NCI-H2196 (cell line): Measurements from ENCODE around the gene FIBCD1.
"Not testable (repeated sequence)": the region's sequence is repeated elsewhere in the genome, so short reads cannot be mapped to it uniquely, and the experiment has no call there.

Experiments used
- DNase-seq: peaks from one replicate; lab custom pipeline; 2025; ENCODE audit not compliant: unreplicated experiment; lab: John Stamatoyannopoulos, UW

FIBCD1 gene

GRCh38 chr9:130973686-130974281, 34.7 kb upstream of the FIBCD1 start:
- no peak for DNase-seq

- no peak for DNase-seq
Measured at GRCh38 chr9:130972957-130973685, 34.1 kb upstream of the FIBCD1 start.

- no peak for DNase-seq
Measured at GRCh38 chr9:130972277-130972956, 33.4 kb upstream of the FIBCD1 start.

DNA sequence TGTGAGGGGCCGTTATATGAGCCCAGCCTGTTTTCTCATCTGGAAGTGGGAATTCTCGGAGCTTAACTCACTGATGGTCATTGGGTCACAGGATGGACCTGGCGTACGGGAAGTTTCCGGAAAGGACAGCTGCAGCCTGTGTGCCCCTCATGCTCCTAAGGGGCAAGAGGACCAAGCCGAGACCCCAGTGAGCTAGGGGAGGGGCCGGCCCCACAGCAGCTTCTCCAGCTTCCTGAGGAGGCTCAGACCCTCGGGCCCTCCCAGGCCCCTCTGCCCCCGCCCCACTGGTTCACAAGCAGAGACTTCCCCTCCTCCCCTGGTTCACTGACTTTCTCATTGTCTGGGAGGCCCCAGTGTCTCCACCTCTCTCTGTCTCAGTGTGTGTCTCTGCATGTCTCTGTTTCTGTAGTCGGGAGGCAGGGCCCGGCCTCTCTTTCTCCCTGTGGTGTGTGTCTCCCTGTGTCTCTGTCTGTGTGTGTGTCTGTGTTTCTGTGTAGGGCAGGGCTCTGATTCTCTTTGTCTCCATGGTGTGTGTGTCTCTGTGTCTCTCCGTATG, 32.3 kb upstream of the FIBCD1 start:
- no peak for DNase-seq

DNA sequence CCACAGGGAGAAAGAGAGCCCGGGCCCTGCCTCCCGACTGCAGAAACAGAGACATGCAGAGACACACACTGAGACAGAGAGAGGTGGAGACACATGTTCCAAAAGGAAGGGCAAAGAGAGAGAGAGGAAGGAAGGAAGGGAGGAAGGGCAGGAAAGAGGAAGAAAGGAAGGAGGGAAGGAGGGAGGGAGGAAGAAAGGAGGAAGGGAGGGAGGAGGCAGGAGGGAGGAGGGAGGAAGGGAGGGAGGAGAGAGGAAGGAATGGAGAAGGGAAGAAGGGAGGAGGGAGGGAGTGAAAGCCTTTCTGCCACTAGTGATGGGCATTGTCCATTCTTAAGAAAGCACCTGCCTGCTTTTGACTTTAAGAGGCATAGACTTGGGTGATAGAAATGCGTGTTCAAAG, 31.8 kb upstream of the FIBCD1 start:
- DNase-seq: no peak

- no peak for DNase-seq
Measured at GRCh38 chr9:130970052-130970451, 31.0 kb upstream of the FIBCD1 start.

DNA sequence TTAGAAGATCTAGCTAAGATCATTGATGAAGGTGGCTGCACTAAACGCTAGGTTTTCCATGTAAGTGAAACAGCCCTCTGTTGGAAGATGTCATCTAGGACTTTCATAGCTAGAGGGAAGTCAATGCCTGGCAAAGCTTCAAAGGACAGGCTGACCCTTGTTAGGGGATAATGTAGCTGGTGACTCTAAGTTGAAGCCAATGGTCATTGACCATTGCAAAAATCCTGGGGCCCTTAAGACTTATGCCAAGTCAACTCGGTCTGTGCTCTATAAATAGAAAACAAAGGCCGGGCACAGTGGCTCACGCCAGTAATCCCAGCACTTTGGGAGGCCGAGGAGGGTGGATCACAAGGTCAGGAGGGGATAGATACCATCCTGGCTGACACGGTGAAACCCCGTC, 26.6 kb upstream of the FIBCD1 start:
- DNase-seq: no peak

DNA sequence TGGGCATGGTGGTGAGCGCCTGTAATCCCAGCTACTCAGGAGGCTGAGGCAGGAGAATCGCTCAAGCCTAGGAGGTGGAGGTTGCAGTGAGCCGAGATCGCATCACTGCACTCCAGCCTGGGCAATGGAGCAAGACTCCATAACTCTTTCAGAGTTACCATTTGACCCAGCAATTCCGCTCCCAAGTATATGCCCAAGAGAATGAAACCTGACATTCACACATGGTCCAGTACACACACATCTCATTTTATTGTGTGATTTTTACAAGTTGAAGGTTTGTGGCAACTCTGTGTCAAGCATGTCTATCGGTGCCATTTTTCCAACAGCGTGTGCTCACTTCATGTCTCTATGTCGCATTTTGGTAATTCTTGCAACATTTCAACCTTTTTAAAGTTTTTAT, 24.9 kb upstream of the FIBCD1 start:
- DNase-seq: no peak

DNA sequence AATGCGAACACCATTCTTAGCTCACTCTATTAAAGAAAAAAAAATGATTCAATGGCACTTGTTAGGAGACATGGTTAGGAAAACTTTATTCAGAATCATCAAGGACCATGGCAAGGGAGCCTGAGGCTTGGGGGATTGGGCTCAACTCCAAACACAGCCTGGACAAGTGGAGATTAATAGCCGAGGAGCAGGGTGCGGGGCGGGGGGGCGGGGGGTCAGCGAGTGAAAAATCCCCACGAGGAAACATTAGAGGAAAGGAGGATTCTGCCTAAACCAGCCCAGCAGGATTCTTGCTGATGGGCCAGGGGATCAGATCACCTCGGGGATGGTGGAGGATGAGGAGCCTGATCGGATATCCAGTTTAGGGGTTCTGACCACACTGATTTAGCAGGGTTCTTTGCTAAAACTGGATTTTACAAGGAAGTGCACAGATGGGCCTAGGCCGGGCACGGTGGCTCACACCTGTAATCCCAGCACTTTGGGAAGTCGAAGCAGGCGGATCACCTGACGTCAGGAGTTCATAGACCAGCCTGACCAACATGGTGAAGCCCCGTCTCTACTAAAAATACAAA, 24.4 kb upstream of the FIBCD1 start:
- no peak for DNase-seq

DNA sequence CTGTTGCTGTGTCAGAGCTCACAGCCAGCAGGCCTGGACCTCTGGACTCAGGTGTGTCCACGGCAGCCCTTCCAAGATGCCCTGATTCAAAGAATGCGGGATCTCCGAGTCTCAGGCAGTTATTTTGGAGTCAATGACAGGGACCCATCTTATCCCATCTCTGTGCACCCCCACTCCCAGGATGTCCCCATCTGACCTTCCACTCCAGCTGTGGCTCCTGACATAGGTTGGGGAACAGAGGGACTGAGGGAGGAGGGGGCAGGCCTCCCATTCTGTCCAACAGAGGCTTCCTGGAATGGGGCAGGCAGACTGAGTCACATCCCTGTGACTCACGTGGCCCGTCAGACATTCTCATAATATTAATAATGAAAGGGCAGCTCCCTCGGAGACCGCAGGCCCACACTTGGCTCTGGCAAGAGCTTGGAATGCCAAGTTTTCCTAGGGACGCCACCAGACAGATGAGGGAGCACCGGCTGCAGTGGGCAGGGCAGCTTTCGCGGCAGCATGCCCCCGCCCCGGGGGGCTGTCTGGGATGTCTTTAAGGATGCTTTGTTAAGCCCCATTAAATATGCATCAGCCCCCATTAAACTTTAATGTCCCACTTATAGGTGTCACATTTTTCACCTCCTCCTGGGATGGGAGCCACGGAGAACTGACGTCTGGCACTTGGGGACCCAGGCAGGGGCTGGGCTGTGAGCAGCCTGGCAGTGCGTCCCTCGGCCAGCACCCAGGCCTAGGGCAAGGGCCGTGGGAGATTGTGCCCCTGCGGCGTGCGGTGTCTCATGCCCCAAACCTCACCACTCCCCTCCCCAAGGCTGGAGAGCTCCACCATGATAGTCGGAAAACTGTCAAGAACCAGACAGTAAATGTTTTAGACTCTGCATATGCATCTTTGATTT, 23.6 kb upstream of the FIBCD1 start:
- no peak for DNase-seq

GRCh38 chr9:130961511-130962300, 22.7 kb upstream of the FIBCD1 start:
- no peak for DNase-seq

DNA sequence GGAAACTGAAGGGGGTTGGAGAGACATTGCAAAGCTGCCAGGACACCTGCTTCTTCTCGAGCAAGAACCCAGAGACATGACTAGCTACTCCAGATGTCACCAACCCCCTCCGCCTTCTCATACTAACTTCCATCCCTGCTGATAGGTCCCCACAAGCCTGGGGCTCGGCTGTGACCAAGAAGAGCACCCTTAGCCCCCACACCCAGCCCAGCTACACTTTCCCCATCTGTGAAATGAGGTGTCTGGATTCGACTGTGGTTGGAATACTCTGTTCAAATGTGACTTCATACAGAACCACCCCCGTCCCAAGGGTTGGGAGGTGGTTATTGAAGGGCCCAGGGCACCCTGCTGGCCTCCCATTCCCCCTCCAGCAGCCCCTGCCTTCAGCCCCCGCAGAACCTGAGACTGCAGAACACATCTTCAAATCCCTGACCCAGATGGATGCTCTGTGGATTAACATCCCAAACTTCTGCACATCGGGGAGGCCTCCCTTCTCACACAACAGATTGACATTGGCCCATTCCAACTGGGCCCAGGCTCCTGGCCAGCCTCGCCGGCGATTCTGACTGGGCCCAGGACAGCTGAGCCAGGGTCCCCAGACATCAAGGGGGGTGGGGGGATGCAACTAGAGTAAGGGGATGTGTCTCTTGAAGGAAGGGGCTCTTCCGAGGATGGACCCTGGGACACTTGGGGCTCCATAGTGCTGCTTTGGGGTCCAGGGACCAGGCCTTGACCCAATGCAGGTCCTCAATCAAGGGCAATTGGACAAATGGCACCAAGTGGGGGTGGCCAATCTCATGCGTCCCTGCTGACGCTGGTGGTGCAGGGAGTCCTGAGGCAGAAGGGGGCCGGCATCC, 21.7 kb upstream of the FIBCD1 start:
- no peak for DNase-seq

- no peak for DNase-seq
Measured at GRCh38 chr9:130959809-130960334, 20.8 kb upstream of the FIBCD1 start.

- not testable (repeated sequence) for DNase-seq
Measured at GRCh38 chr9:130958564-130958963, 19.5 kb upstream of the FIBCD1 start.

DNA sequence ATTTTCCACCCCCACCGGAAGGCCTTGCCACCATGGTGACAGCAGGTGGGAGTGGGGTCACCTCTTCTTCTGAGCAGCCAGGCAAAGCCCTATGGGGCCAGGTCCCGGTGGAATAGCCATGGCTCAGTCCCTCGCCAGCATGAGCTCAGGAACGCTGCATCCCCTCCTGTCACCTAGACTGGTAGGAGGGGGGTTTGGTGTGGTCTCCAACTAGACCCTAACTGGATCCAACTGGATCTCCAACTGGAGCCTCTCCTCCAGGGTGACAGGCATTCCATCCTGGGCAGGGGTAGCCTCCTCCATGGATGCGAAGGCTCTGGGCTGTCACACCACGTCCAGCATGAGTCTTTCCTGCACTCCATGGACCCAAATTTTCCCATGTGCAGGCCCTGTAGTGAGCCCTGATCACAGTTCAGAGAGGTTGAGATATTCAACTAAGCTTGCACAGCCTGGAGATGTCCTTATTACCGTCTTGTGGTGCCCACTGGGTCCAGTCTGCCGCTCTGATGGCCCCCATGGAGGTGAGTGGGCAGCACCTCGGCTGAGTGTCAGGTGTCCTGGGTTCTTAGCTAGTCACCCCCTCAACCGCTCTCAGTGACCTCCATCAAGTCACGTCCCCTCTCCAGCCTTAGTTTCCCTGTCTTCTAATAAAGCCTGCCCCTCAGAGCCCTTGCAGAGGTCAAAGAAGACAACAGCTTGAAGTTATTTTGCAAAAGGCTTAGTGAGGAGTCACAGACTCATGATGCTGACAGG, 18.6 kb upstream of the FIBCD1 start:
- no peak for DNase-seq

DNA sequence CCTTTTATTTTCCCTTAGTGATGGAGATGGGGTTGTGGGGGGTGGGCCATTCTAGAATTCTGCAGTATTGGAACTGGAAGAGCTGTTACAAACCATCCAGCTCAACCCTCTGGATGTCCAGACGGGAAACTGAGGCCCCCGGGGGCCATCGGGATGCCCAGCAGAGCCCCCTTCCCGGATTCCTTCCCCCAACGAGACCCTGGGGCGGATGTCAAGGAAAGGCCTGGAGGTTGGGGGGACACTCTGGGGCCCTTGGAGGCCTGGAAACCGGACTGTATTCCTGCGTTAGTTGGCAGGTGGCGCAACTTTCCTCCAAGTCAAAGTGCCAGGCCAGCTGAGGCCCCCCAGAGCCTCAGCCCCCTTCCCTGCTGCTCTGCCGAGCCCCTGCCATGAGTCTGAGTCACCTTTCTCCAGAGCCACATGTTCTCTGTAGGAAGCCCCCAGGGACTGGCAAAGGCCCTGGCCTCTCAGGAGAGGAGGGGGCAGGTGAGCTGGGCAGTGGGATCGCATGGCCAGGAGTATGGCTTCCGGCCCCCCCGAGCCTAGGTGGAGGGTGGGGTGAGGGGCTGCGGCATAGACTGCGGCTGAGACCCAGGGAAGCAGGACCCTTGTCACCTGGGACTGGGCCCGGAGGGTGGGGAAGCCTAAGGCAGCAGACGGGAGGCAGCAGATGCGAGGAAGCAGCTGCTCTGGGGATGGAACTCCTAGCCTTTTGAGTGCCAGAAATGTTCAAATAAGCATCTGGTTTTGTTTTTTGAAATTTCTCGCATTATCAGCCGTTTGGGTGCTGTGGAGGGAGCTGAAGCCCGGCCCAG, 17.8 kb upstream of the FIBCD1 start:
- no peak for DNase-seq

DNA sequence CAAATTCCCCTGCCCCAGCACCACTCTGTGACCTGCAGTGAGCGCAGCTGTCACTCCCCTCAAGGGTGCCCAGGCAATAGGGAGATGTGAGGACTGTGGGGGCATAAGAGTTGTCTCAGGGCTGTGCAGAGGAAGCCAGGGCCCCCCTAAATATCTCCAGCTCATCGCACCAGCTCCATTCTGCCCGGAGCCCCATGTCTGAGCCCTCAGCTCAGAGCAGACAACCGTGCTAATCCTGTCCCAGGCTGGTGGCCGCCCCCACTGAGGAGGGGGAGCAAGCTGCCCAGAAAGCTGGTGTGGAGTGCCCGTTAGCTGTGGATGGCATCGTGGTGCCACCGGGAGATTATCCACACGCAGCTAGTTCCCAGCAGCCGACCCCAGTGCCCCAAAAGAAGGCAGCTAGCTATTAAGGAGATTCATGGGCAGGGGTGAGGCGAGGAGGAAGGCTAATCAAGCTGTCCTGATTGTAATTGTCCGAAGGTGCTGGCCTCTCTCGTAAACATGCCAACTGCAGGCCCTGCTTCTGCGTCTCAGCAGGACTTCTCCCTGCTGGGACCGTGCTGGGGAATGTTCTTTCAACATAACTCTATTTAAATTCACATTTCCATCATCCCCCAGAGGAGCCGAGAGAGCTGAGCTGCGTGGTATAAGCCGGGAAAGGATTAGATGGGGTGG, 17.0 kb upstream of the FIBCD1 start:
- no peak for DNase-seq
